Stimulated activated naive CD4-positive, alpha-beta T cell (primary cell): Measurements from ENCODE around the gene NPAS1.
A peak's percentile ranks its signal among the peaks of the same experiment; 100 is the strongest.
"Not testable (repeated sequence)": the region's sequence is repeated elsewhere in the genome, so short reads cannot be mapped to it uniquely, and the experiment has no call there.

Experiments
- DNase-seq, 6 experiments: peaks; one replicate each; lab custom pipeline; 2025; lab: John Stamatoyannopoulos, UW

Gene NPAS1

GRCh38 chr19:47047763-47048405 lies 28.2 kb downstream of the NPAS1 start:
- peak; percentile 51 to 74 (median 64) for DNase-seq

GRCh38 chr19:47049307-47049700 lies 29.7 kb downstream of the NPAS1 start:
- no peak for DNase-seq

- DNase-seq, result not testable (repeated sequence)
Observed at GRCh38 chr19:47050562-47050961, 30.9 kb downstream of the NPAS1 start.

- DNase-seq, result no peak
Observed at GRCh38 chr19:47056411-47056810, 36.8 kb downstream of the NPAS1 start.

GRCh38 chr19:47057328-47057727 lies 37.7 kb downstream of the NPAS1 start:
- DNase-seq, result no peak

GRCh38 chr19:47058621-47059022 lies 39.0 kb downstream of the NPAS1 start:
- DNase-seq, result no peak

- no peak for DNase-seq
Observed at GRCh38 chr19:47063874-47064273, 44.2 kb downstream of the NPAS1 start.

- no peak for DNase-seq
Observed at GRCh38 chr19:47065242-47065641, 45.6 kb downstream of the NPAS1 start.

- no peak for DNase-seq
Observed at GRCh38 chr19:47066376-47067214, 47.0 kb downstream of the NPAS1 start.

GRCh38 chr19:47067215-47067847 lies 47.7 kb downstream of the NPAS1 start:
- DNase-seq, result no peak

- no peak for DNase-seq
Observed at GRCh38 chr19:47068246-47068645, 48.6 kb downstream of the NPAS1 start.

GRCh38 chr19:47068876-47069406 lies 49.3 kb downstream of the NPAS1 start:
- DNase-seq, result no peak

GRCh38 chr19:47069795-47070194 lies 50.2 kb downstream of the NPAS1 start:
- no peak for DNase-seq

- no peak for DNase-seq
Observed at GRCh38 chr19:47070756-47071155, 51.1 kb downstream of the NPAS1 start.

GRCh38 chr19:47071731-47072130 lies 52.1 kb downstream of the NPAS1 start:
- no peak for DNase-seq

GRCh38 chr19:47072323-47072722 lies 52.7 kb downstream of the NPAS1 start:
- DNase-seq, result no peak

- DNase-seq, result no peak
Observed at GRCh38 chr19:47073574-47073973, 53.9 kb downstream of the NPAS1 start.

- no peak for DNase-seq
Observed at GRCh38 chr19:47074621-47075020, 55.0 kb downstream of the NPAS1 start.

GRCh38 chr19:47075179-47075810 lies 55.7 kb downstream of the NPAS1 start:
- DNase-seq, result no peak

- DNase-seq, result no peak
Observed at GRCh38 chr19:47075941-47076340, 56.3 kb downstream of the NPAS1 start.

- DNase-seq, result not testable (repeated sequence)
Observed at GRCh38 chr19:47078351-47078750, 58.7 kb downstream of the NPAS1 start.

GRCh38 chr19:47081095-47081494 lies 61.5 kb downstream of the NPAS1 start:
- DNase-seq, result no peak
